Measurements from ENCODE around the gene KCTD12. TPM values are rescaled to one million over a fixed set of nuclear protein-coding genes. Genes with fewer than 3 reads are reported as not detected.
A peak's percentile ranks its signal among the peaks of the same experiment; 100 is the strongest.

KCTD12 gene
- total RNA-seq, 4 donors from 2014 or later: 91.5 to 376 (median 127) TPM

DNA sequence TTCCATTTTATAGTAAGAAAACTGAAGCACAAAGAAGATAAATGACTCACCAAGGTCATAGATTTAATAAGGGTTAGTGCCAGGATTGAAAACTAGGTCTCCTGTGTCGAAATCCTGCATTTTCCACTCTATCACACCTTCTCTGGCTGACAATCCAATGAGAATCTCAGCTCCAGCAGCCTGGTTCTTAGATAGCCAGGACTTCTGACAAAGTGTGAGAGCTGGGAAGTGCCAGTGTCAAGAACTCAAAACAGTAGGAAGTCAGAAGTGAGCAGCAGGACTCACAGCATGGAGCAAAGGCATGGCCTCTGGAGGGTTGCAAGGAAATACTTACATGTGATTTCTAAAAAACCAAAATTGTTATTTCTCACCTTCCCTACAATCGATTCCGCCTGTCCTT lies 24.3 kb downstream of the KCTD12 start:
- TF ChIP-seq, protein P1, sequence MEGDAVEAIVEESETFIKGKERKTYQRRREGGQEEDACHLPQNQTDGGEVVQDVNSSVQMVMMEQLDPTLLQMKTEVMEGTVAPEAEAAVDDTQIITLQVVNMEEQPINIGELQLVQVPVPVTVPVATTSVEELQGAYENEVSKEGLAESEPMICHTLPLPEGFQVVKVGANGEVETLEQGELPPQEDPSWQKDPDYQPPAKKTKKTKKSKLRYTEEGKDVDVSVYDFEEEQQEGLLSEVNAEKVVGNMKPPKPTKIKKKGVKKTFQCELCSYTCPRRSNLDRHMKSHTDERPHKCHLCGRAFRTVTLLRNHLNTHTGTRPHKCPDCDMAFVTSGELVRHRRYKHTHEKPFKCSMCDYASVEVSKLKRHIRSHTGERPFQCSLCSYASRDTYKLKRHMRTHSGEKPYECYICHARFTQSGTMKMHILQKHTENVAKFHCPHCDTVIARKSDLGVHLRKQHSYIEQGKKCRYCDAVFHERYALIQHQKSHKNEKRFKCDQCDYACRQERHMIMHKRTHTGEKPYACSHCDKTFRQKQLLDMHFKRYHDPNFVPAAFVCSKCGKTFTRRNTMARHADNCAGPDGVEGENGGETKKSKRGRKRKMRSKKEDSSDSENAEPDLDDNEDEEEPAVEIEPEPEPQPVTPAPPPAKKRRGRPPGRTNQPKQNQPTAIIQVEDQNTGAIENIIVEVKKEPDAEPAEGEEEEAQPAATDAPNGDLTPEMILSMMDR (IDR thresholded peaks at IDR 0.05): no peak
- no peak for TF ChIP-seq POLR2A (IDR thresholded peaks at IDR 0.05)
- no peaks in the 10 kb centered on the region for H3K27me3 ChIP-seq
- intact Hi-C loops (cut with DNase I; ENCODE audit: low total_unique reads): no loop called here
- H3K4me1 ChIP-seq: no peaks in the 10 kb centered on the region
- H3K4me3 ChIP-seq: no peak overlapping the region
- DNase-seq: no peak
- no peaks in the 10 kb centered on the region for H3K9me3 ChIP-seq
- H3K36me3 ChIP-seq: no peaks in the 10 kb centered on the region
- H3K27ac ChIP-seq: no peak overlapping the region

DNA sequence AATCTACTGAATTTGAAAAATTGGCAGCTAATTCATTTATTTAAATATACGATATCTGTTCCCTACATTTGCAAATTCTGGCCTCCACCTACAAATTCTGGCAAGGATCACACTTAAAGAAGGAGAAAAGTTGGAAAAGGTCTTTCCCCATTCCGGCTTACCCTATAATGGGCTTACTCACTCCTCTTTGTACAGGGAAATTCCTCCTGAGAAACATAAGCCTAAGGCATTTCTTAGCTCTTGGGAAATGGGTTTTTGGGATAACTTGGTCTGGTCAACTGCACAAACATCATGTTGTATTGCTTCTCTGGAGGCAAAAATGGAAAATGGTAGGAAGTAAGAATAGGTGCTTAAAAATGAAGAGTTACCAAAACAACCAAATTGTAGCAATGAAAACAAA lies 25.5 kb downstream of the KCTD12 start:
- H3K27me3 ChIP-seq: no peaks in the 10 kb centered on the region
- TF ChIP-seq POLR2A (IDR thresholded peaks at IDR 0.05): no peak
- TF ChIP-seq, protein P1 (IDR thresholded peaks at IDR 0.05): no peak
- no peak for DNase-seq
- no peaks in the 10 kb centered on the region for H3K4me1 ChIP-seq
- no peaks in the 10 kb centered on the region for H3K36me3 ChIP-seq
- H3K9me3 ChIP-seq: no peaks in the 10 kb centered on the region
- intact Hi-C loops (cut with DNase I; ENCODE audit: low total_unique reads): no loop called here
- H3K4me3 ChIP-seq: no peak overlapping the region
- no peak overlapping the region for H3K27ac ChIP-seq

DNA sequence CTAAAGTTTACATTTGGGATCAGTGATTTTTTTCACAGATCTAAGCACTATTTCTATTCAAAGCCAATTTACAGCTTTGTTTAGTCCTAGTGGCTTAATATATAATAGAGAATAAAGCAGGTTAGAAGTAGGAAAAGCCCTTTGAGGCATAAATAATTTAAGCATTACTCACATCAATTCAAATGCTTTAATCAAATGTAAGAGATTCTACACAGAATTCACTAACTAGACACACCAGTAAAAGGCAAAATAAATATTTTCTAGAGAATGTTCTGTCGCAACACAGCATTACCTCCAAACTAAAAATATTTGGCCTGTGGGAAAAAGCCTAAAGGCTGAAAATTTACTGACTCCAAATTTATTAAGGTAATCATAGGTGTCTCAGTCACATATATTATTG lies 31.3 kb downstream of the KCTD12 start:
- intact Hi-C loops (cut with DNase I; ENCODE audit: low total_unique reads): no loop called here
- DNase-seq: no peak
- Histone ChIP-seq H3K27me3 (no peaks in the 10 kb centered on the region), H3K9me3 (no peaks in the 10 kb centered on the region), H3K36me3 (no peaks in the 10 kb centered on the region), H3K27ac (peak overlapping the region; percentile 21 to 45), H3K4me1 (peaks cover 0 to 6% of the 10 kb centered on the region in 2 donors), H3K4me3 (no peak overlapping the region)
- no peak for TF ChIP-seq POLR2A (IDR thresholded peaks at IDR 0.05)
- TF ChIP-seq, protein P1 (IDR thresholded peaks at IDR 0.05): no peak

- Histone ChIP-seq H3K4me1 (peaks cover 0 to 6% of the 10 kb centered on the region in 2 donors), H3K4me3 (no peak overlapping the region), H3K27me3 (no peaks in the 10 kb centered on the region), H3K36me3 (no peaks in the 10 kb centered on the region), H3K27ac (peak overlapping the region; percentile 45 to 48), H3K9me3 (no peaks in the 10 kb centered on the region)
- intact Hi-C loops (cut with DNase I; ENCODE audit: low total_unique reads): no loop called here
- no peak for DNase-seq
- TF ChIP-seq, protein P1 (IDR thresholded peaks at IDR 0.05): no peak
- TF ChIP-seq POLR2A (IDR thresholded peaks at IDR 0.05): no peak
Measured at GRCh38 chr13:76853921-76854608, 32.1 kb downstream of the KCTD12 start.

GRCh38 chr13:76853481-76853880 lies 32.7 kb downstream of the KCTD12 start:
- TF ChIP-seq, protein P1 (IDR thresholded peaks at IDR 0.05): no peak
- TF ChIP-seq POLR2A (IDR thresholded peaks at IDR 0.05): no peak
- DNase-seq: no peak
- peak overlapping the region; percentile 45 to 48 for H3K27ac ChIP-seq
- H3K27me3 ChIP-seq: no peaks in the 10 kb centered on the region
- intact Hi-C loops (cut with DNase I; ENCODE audit: low total_unique reads): no loop called here
- no peaks in the 10 kb centered on the region for H3K9me3 ChIP-seq
- H3K4me1 ChIP-seq: peaks cover 0 to 6% of the 10 kb centered on the region in 2 donors
- no peak overlapping the region for H3K4me3 ChIP-seq
- H3K36me3 ChIP-seq: no peaks in the 10 kb centered on the region

All from uterus (tissue), 4 donors.